Thymus (tissue), 14 donors: Measurements from ENCODE around the gene PSPH. TPM values are rescaled to one million over a fixed set of nuclear protein-coding genes. Genes with fewer than 3 reads are reported as not detected.
"Not testable (repeated sequence)": the region's sequence is repeated elsewhere in the genome, so short reads cannot be mapped to it uniquely, and the experiment has no call there.

Experiments
- DNase-seq, 9 donors: peaks; one replicate each; pipeline ENCODE4 v3.0.0-alpha.2; 2013; ENCODE audit warnings: low spot score in 9 of 9, low read depth in 6 of 9, missing footprints in 1 of 9
- H3K27ac ChIP-seq, 2 donors: one replicate each; pipeline ENCODE4 v1.5.1; 2013; ENCODE audit warnings: control low read depth in 1 of 2, low read depth in 1 of 2, low read length in 1 of 2, mild to moderate bottlenecking in 1 of 2, moderate library complexity in 1 of 2
- H3K27me3 ChIP-seq, 2 donors: one replicate each; pipeline ENCODE4 v1.5.1; 2013; ENCODE audit warnings: low read length in 1 of 2; ENCODE audit not compliant: control insufficient read depth in 2 of 2, insufficient read depth in 1 of 2
- H3K36me3 ChIP-seq, 2 donors: one replicate each; pipeline ENCODE4 v1.5.1; 2013; ENCODE audit warnings: low read length in 1 of 2, mild to moderate bottlenecking in 1 of 2, moderate library complexity in 1 of 2; ENCODE audit not compliant: control insufficient read depth in 2 of 2, insufficient read depth in 2 of 2
- H3K4me1 ChIP-seq, 2 donors: one replicate each; pipeline ENCODE4 v1.5.1; 2013; ENCODE audit warnings: low read length in 2 of 2; ENCODE audit not compliant: control insufficient read depth in 2 of 2, insufficient read depth in 2 of 2
- H3K4me3 ChIP-seq, 2 donors: one replicate each; pipeline ENCODE4 v1.5.1; 2013; ENCODE audit warnings: low read length in 2 of 2, control low read depth in 1 of 2, mild to moderate bottlenecking in 1 of 2
- H3K9me3 ChIP-seq, 2 donors: one replicate each; pipeline ENCODE4 v1.5.1; 2013; ENCODE audit warnings: low read length in 1 of 2, mild to moderate bottlenecking in 1 of 2; ENCODE audit not compliant: control insufficient read depth in 2 of 2, insufficient read depth in 1 of 2
- WGBS: extraction: QIAGEN DNeasy Blood & Tissue Kit; methylation state at CpG from one replicate; pipeline ENCODE4 v1.1.7; 2013; 5-methylcytosine and 5-hydroxymethylcytosine counted together
- long read RNA-seq, 10 donors: transcript quantifications; one replicate each; lab custom pipeline, GENCODE V29; 2026
- polyA plus RNA-seq: library from polyadenylated mRNA; stranded (reverse); fragments of 200-250 nt; gene quantifications from one replicate; pipeline ENCODE4 v1.2.3, GENCODE V29; 2013
- total RNA-seq: library from RNA; stranded (reverse); fragments of 120-200 nt; gene quantifications from one replicate; pipeline ENCODE4 v1.2.4, GENCODE V29; 2013
- donor health status: healthy.

The PSPH gene
- total RNA-seq (14.0 TPM), polyA plus RNA-seq (8.2 TPM)
- long read RNA-seq, donor 1: 0 reads
- long read RNA-seq, donor 2: 0 reads
- long read RNA-seq, donor 3, partial matches to known transcripts: 38 of 39 reads
- long read RNA-seq, donor 3, other reads (novel, unspliced or antisense): 0 of 39 reads
- long read RNA-seq, donor 4, partial matches to known transcripts: 0 of 1 reads
- long read RNA-seq, donor 4, other reads (novel, unspliced or antisense): 0 of 1 reads
- long read RNA-seq, donor 5, partial matches to known transcripts: 45 of 47 reads
- long read RNA-seq, donor 5, other reads (novel, unspliced or antisense): 0 of 47 reads
- long read RNA-seq, donor 6: 0 reads
- long read RNA-seq, donor 7, partial matches to known transcripts: 0 of 7 reads
- long read RNA-seq, donor 7, other reads (novel, unspliced or antisense): 6 of 7 reads
- long read RNA-seq, donor 8, partial matches to known transcripts: 0 of 1 reads
- long read RNA-seq, donor 8, other reads (novel, unspliced or antisense): 0 of 1 reads
- long read RNA-seq, donor 9, partial matches to known transcripts: 10 of 10 reads
- long read RNA-seq, donor 9, other reads (novel, unspliced or antisense): 0 of 10 reads
- long read RNA-seq, donor 10, partial matches to known transcripts: 0 of 5 reads
- long read RNA-seq, donor 10, other reads (novel, unspliced or antisense): 5 of 5 reads

GRCh38 chr7:56051339-56052191 lies at the start of gene PSPH, which contains the start of gene CCT6A:
TSS of gene PSPH (minus strand) at chr7:56051444. CDS start at chr7:56021212, 30,232 bp downstream.
TSS of gene CCT6A (plus strand) at chr7:56051765. CDS start at chr7:56051849, 84 bp downstream.
- no peaks in the 10 kb centered on the region for H3K27me3 ChIP-seq
- under 1% methylated on average over 97 of the region's 97 CpGs for WGBS
- H3K36me3 ChIP-seq: peaks cover 10 to 23% of the 10 kb centered on the region in 2 donors
- H3K9me3 ChIP-seq: peaks cover 0 to 2% of the 10 kb centered on the region in 2 donors
- peaks cover 10 to 11% of the 10 kb centered on the region in 2 donors for H3K4me1 ChIP-seq
- H3K4me3 ChIP-seq: peak within 1 kb of the TSS; percentile 86 to 88
- peak; percentile 76 to 95 (median 89) for DNase-seq
- peak within 1 kb of the TSS; percentile 84 to 89 for H3K27ac ChIP-seq

GRCh38 chr7:56099653-56100052 lies 48.4 kb upstream of the PSPH start:
- DNase-seq: no peak
- peaks cover 36 to 46% of the 10 kb centered on the region in 2 donors for H3K36me3 ChIP-seq
- no peaks in the 10 kb centered on the region for H3K9me3 ChIP-seq
- 98% methylated on average over 3 of the region's 3 CpGs for WGBS
- no peaks in the 10 kb centered on the region for H3K27me3 ChIP-seq
- H3K27ac ChIP-seq: no peak overlapping the region
- no peak overlapping the region for H3K4me3 ChIP-seq
- H3K4me1 ChIP-seq: no peaks in the 10 kb centered on the region

- H3K27me3 ChIP-seq, H3K9me3 ChIP-seq, H3K4me1 ChIP-seq, H3K27ac ChIP-seq, DNase-seq, H3K4me3 ChIP-seq: not testable (repeated sequence)
- 96% methylated on average over 8 of the region's 8 CpGs for WGBS
- peaks cover 26 to 38% of the 10 kb centered on the region in 2 donors for H3K36me3 ChIP-seq
Measured at GRCh38 chr7:56098187-56099008, 47.2 kb upstream of the PSPH start.

- H3K36me3 ChIP-seq: peaks cover 19 to 31% of the 10 kb centered on the region in 2 donors
- DNase-seq: no peak
- H3K27me3 ChIP-seq: no peaks in the 10 kb centered on the region
- no peaks in the 10 kb centered on the region for H3K9me3 ChIP-seq
- H3K27ac ChIP-seq: no peak overlapping the region
- 97% methylated on average over 5 of the region's 5 CpGs for WGBS
- H3K4me3 ChIP-seq: no peak overlapping the region
- H3K4me1 ChIP-seq: no peaks in the 10 kb centered on the region
Measured at GRCh38 chr7:56097700-56098099, 46.5 kb upstream of the PSPH start.

- peaks cover 0 to 3% of the 10 kb centered on the region in 2 donors for H3K36me3 ChIP-seq
- 88% methylated on average over 19 of the region's 19 CpGs for WGBS
- no peak for DNase-seq
- H3K27ac ChIP-seq: no peak within 1 kb of the TSS
- H3K4me1 ChIP-seq: no peaks in the 10 kb centered on the region
- no peaks in the 10 kb centered on the region for H3K9me3 ChIP-seq
- H3K27me3 ChIP-seq: no peaks in the 10 kb centered on the region
- no peak within 1 kb of the TSS for H3K4me3 ChIP-seq
Measured at GRCh38 chr7:56092789-56093531, 41.7 kb upstream of the PSPH start, which contains the start of gene PHKG1. TSS of gene PHKG1 (minus strand) at chr7:56092952. CDS start at chr7:56088941, 4,011 bp downstream.

GRCh38 chr7:56092388-56092787 lies 41.1 kb upstream of the PSPH start:
- 95% methylated on average over 6 of the region's 6 CpGs for WGBS
- H3K27me3 ChIP-seq, DNase-seq, H3K9me3 ChIP-seq, H3K4me3 ChIP-seq, H3K4me1 ChIP-seq, H3K36me3 ChIP-seq, H3K27ac ChIP-seq: not testable (repeated sequence)

GRCh38 chr7:56091591-56091990 lies 40.3 kb upstream of the PSPH start:
- no peak overlapping the region for H3K27ac ChIP-seq
- no peak for DNase-seq
- H3K4me3 ChIP-seq: no peak overlapping the region
- no peaks in the 10 kb centered on the region for H3K9me3 ChIP-seq
- no peaks in the 10 kb centered on the region for H3K27me3 ChIP-seq
- 98% methylated on average over 3 of the region's 3 CpGs for whole genome bisulfite sequencing
- no peaks in the 10 kb centered on the region for H3K4me1 ChIP-seq
- H3K36me3 ChIP-seq: peaks cover 2 to 6% of the 10 kb centered on the region in 2 donors

- H3K9me3 ChIP-seq: no peaks in the 10 kb centered on the region
- H3K27ac ChIP-seq: no peak overlapping the region
- peaks cover 6 to 8% of the 10 kb centered on the region in 2 donors for H3K36me3 ChIP-seq
- H3K27me3 ChIP-seq: no peaks in the 10 kb centered on the region
- H3K4me3 ChIP-seq: no peak overlapping the region
- WGBS: 97% methylated on average over 16 of the region's 16 CpGs
- DNase-seq: no peak
- H3K4me1 ChIP-seq: no peaks in the 10 kb centered on the region
Measured at GRCh38 chr7:56087445-56087844, 36.2 kb upstream of the PSPH start.
